COLO829 (cell line): ENCODE measurements around the gene RFWD3.

Experiments used
- DNase-seq: peaks from one replicate; pipeline ENCODE4 v3.0.0; 2012; ENCODE audit warnings: low spot score

The RFWD3 gene

DNA sequence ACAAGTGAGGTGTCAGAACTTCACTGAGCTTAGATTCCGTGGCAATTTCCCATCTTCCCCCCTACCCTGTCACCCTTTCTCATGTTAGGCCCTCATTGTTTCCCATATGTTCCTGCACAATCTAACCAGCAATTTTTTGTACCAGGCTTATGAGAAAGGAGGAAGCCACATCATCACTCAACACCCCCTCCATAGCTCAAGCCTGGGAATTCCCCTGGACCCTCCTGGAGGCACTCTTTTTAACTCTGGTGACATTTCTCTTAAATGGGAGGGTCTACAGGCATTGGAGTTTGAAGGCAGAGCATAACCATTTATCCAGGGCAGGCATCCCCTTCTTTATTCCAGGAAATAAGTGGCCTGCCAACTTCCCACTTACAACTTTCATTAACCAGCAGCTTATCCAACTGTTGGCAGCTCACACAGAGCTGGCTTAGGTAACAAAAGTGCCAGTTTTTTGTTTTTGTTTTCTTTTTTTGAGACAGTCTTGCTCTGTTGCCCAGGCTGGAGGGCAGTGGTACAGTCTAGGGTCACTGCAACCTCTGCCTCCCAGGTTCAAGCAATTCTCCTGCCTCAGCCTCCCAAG, 49.4 kb downstream of the RFWD3 start:
- DNase-seq, result no peak

DNA sequence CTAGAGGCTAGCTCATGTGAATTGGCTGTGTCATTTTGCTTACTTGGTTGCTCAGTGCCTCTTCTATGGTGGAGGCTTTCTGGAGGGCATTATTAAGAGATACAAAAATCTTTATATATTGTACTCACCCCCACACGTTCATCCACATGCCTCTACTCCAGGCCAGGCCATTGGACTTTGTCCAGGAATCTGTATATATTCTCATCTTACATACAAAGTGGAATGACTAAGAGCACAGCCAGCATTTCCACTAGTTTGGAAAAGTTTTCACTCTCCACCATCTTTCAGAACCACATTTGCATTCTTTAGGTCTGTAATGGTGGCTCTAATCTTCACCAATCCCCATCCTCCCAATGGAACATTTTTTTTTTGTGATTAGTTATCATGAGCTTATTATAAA, 55.0 kb downstream of the RFWD3 start:
- no peak for DNase-seq

DNA sequence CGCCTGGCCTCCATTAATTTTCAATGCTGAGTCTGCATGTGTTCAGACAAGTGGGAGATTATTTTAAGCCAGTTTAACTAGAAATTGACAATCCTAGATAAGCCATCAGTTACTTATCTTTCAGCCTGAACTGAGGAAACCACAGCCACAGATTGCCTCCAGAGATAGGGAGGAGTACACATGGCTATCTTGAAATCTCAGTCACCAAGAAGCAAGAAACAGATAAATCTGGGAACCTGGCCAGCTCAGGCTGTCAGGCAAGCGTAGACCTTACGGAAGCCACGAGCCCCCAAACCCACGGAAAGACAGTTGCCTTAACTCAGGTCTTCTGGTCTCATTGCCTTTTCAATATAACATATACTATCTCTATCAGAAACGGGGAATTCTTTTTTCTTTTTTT, 57.7 kb downstream of the RFWD3 start:
- no peak for DNase-seq

DNA sequence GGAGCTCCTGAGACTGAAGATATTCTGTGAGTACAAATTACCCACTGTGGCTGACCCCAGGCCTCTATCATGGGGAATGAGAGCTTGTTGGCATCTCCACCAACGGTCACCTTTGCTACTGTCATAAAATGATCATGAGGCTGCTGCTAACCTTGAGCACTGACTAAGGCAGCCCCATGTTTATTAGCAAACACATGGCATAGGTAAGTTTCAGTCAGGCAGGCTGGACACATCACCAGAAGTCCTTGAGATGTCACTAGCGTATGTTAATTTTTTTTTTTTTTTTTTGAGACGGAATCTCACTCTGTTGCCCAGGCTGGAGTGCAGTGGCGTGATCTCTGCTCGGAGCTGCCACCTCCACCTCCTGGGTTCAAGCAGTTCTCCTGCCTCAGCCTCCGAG, 58.3 kb downstream of the RFWD3 start:
- no peak for DNase-seq

DNA sequence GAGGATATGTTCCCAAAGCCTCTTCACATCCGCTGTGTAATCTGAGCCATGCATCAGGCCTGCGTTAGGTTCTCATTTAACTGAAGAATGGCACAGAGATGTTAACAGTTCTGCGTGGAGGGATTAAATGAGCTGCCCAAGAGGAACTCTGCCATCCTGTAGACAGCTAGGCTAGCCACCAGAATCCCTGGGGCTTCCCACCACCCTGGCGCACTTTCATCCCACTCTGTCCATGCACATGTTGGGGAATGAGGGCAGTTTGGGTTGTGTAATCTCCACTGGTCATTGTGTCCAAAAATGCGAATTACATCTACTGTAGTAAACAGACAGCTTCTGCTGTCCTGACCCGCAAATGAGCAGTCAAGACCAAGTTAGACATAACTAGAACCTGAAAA, 58.7 kb downstream of the RFWD3 start:
- DNase-seq, result no peak

DNA sequence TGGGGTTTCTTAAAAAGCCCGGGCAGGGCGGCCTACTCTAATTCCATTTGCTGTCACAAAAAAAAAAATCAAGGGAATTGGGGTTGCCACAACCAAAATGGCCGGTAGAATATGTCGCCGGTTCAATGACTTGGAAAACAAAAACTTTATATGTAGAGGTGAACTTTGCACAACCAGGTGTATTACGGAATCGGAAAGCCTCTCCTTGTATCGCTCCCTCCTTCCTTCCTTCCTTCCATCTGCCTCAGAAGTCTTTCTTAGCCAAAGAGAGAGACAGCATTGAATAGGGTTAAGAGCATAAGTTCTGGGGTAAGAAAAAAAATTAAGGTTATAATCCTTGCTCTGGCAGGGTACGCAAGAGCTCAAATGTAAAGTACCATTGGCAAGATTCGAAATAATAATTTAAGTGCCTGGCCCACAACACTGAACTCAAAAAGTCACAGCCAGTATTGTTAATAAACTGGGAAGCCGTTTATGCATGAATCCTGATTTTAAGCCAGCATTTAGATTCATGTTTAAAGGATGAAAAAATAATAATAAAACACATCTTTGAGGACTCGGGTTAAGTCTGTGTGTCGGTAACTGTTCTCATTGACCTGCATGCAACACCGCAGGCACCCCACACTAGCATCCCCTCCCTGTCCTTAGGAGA, 59.2 kb downstream of the RFWD3 start:
- DNase-seq, result no peak

DNA sequence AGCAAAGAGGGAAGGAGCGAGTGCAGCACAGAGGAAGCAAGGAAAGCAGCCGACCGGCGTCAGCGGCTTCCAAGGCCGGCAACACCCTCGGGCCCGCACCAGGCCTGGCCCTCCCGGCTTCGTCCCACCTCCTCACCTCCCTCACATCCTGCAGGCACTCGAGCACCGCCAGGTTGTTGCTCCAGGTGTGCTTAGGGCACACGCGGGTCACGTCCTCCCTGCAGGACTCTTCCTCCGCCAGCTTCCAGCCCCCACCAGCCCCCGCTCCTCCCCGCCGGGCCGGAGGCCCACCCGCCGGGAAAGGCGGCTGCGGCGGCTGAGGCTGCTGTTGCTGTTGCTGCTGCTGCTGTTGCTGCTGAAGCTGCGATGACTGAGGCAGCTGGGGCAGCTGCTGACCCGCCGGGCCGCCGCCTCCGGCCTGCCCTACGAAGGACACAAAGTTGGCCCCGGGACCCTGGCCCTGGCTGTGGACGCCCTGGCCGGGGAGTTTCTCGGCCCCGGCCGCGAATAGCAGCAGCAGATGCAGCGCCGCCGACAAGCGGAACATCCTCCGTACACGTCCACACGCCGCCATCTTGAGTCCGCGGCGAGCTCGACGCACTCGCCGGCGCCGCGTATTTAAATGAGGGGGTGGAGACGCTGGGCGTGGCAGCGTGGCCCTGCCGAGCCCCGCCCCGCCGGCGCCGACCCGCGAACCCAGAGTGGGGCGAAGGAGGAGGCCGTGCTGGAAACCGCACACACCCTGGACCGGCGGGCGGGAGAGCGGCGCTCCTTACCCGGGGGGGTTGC, 60.0 kb downstream of the RFWD3 start, which contains the start of gene GLG1:
GLG1 (minus strand) TSS at position 594 of the 789 bp plus-strand sequence; CDS start at position 574, 20 bp downstream.
- DNase-seq, result peak; percentile 51

DNA sequence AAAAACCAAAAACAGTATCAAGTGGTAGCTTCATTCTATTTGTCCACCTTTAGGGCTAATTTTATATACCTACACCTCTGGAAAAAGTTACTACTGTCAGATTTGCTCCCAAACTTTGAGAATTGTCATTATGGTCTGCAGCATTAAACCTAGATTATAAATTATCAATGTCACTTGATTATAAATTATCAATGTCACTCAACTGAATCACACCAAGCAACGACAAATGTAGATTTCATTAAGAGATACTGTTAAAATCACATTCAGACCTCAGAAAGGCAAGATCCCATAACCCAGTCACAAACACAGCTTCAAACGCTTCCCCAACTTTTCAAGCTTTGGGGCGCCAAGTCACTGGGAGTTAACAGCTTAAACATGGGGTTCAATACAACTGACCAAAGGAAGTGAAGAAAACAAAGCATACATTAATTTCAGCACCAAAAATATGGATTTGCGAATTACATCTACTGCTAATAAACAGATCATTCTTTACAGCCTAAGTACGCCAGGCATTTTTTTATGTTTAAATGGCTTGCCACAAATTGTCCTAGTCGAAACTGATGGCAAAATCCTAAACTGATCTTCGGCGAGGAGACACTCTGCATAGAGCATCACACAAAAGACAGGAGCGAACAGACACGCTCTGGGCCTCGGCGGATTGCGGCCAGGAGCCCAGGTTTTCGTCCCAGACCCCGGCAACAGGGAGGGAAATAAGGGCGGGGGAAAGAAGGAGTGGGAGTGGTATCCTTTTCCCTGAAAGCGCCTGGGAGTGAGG, 60.7 kb downstream of the RFWD3 start:
- peak; percentile 7 for DNase-seq

DNA sequence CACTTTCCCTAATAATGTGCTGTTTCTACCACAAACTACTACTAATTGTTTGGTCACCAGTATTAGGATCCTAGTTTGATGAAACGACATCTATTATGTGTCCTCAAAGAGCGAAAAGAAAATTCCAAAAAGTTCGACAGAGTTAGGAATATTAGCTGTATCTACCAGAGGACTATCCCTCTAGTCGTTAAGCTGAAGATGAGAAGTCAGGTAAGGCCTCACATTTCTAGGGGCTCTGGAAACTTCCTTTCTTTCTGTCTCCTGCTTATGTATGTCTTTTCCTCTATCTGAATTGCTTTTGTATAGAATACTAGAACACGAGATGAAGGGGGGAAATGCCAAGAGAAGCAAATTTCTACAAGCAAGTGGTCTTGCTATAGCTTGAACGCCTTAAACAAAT, 61.3 kb downstream of the RFWD3 start:
- no peak for DNase-seq

DNA sequence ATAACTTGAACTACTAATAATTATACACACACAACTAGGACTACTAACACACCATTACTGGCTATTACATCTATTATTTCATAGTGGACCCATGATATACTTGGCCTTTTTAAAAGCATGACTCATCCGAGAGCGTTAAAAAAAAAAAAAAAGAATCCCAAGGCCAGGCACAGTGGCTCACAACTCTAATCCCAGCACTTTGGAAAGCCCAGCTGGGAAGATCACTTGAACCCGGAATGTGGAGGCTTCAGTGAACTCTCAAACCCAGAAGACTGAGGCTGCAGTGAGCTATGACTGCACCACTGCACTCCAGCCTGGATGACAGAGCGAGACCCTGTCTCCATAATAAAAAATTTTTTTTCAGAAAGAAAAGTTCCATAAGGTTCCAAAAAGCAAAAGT, 62.8 kb downstream of the RFWD3 start:
- DNase-seq, result no peak

DNA sequence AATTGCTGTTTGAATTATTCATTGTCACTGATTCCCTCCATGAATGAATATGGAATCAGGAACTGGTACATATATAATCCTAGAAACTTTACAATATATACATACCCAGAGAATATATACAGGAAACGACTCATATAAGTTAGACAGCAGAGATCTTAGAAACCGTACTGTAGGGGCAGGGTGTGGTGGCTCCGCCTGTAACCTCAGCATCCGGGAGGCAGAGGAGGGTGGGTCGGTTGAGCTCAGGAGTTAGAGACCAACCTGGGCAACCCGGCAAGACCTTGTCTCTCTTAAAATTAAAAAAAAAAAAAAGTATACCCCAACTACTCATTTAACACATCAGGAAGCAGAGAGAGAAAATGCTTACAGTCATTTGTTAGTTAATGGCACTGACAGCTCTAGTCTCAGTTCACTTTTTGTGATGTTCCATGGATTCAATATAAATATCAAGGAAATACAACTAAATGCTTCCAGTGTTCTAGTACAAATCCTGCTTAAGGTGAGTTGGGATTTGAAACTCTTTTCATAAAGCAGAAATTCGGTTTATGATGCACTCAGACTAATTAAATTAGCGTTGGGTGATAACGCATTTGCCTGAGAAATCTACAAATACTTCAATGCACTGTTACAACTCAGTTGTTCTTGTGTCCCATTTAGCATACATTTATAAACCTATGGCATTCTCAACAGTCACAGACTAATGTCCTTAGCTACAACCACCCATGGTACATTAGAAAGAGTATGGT, 65.4 kb downstream of the RFWD3 start:
- no peak for DNase-seq

DNA sequence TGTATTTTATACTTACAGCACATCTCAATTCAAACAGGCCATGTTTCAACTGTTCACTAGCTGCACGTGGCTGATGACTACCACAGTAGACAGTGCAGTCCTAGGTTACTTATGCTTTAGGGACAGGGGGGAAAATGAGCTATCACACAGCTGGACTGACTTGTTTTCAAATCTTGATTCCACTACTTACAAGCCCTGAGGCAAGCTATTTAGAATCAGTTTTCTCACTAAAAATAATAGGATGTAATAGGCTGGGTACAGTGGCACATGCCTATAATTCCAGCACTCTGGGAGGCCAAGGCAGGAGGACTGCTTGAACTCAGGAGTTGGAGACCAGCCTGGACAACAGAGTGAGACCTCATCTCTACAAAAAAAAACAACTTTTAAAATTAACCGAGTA, 70.1 kb downstream of the RFWD3 start:
- no peak for DNase-seq

DNA sequence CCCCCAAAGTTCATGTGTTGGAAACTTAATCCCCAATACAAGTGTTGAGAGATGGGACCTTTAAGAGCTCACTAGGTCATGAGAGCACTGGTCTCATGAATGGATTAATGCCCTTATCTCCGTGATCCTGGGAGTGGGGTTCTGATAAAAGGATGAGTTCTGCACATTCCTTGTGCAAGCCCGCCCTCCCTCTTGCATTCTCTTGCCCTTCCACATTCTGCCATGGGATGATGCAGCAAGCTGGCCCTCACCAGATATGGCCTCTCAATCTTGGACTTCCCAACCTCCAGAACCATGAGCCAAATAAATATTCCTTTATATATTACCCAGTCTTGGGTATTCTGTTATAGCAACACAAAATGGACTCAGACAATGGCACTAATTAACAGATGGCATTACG, 73.8 kb downstream of the RFWD3 start:
- DNase-seq, result no peak

DNA sequence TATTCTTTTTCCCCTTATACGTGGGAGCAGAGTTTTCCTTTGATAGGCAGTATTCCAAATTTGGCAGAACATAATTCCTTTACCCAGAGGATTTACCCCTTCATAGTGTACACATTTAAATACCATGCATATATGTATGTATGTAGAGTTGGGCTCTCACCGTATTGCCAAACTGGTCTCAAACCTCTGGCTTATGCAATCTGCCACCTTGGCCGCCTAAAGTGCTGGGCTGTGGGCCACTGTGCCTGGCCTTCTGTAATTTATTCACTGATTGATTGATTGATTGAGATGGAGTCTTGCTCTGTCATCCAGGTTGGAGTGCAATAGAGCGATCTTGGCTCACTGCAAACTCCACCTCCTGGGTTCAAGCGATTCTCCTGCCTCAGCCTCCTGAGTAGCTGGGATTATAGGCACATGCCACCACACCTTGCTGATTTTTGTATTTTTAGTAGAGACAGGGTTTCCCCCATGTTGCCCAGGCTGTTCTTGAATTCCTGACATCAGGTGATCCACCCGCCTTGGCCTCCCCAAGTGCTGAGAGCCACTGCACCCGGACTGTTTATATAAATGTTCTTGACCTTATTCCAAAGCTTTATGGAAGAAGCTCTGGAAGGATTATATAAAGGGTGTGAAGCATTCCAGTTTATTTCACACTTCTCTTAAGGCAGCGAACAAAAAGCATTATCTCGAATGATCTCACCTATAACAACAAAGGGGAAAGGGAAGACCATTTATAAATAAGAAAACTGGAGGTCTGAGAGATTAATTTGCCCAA, 74.6 kb downstream of the RFWD3 start:
- DNase-seq, result no peak

DNA sequence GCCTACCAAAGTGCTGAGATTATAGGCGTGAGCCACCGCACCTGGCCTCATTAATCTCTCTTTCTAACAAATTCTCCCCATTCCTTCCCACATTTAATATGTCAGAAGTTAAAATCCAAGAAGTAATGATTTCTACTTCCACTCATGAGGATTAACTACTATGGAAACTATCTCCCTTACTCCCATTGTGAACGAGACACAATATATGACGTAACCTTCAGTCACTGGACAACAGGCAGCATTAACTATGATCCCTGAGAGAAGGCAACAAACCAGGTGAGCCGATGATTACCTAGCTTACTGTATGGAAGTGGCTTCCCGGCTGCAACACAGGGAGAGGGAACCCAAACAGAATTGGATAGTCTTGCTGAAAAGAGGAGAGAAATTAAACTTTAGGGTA, 79.7 kb downstream of the RFWD3 start:
- no peak for DNase-seq

DNA sequence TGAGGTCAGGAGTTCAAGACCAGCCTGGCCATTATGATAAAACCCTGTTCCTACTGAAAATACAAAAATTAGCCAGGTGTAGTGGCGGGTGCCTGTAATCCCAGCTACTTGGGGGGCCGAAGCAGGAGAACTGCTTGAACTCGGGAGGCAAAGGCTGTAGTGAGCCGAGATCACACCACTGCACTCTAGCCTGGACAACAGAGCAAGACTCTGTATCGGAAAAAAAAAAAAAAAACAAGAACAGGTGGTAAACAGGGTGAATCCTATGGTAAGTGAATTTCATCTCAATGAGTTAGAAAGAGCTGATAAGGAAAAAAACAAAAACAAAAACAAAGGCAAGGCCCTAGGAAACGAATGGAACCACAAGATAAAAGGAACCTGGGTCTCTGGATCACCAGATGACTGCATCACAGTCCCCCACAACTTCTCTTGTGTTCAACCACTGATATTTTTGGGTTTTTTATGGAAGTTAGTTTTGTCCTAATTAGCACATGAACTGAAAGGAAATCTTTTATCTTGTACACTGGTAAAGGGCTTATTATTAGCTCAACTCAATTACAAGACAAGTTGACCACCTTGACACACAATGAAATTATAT, 80.7 kb downstream of the RFWD3 start:
- no peak for DNase-seq

DNA sequence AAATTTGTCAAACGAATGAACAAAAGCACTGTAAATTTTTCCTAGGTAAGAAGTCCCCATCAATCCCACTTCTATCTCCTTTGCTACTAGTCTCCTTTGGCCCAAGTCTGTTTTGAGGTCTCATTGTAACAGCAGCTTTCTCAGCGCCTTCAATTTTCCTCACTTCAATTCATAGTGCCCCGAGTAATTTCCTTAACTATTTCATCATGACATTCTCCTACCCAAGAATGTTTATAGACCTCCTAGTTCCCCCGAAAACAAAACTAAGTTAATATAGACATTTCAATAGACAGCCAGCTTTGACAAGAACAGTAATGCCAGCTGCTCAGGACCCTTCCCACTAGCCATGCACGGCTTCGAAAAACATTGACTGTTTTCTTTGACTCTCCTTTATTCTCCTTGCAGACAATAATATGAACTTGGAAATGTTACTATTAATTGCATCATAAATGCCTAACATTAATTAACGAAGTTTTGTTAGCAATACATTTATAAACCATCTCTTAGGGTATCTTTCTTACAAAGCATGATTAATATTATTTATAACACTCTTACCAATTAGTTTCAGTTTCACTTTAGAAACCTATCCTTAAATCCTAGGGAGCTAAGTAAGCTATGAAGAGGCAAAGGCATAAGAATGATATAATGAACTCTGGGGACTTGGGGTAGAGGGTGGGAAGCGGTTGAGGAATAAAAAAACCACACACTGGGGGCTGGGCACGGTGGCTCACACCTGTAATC, 82.6 kb downstream of the RFWD3 start:
- DNase-seq, result no peak

DNA sequence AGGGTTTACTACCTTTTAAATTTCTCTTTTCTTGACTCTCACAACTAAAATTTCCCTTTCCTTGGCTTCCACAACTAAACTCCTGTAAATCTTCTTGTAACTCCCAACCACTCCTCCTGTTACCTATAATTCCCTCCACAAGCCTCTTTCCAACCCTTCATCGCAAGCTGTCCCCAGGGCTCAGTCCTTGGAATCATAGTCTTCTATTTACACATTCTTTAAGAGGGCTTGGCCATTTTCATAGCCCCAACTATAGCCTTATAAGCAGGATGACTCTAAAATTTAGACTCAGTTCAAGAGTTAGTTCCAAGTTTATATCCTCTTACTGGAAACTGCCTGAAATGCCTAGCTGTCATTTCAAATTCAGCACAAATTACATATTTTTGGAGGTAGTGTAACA, 83.7 kb downstream of the RFWD3 start:
- no peak for DNase-seq

DNA sequence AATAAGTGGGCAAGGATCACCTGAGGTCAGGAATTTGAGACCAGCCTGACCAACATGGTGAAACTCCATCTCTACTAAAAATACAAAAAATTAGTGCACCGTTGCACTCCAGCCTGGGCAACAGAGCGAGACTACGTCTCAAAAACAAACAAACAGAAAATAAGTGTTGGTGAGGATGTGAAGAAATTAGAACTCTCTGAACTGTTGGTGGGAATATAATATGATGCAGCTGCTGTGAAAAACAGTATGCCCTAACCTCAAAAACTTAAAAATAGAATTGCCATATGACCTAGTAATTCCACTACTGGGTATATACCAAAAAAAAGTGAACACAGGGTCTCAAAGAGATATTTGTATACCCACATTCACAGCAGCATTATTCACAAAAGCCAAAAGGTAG, 85.8 kb downstream of the RFWD3 start:
- DNase-seq, result no peak

DNA sequence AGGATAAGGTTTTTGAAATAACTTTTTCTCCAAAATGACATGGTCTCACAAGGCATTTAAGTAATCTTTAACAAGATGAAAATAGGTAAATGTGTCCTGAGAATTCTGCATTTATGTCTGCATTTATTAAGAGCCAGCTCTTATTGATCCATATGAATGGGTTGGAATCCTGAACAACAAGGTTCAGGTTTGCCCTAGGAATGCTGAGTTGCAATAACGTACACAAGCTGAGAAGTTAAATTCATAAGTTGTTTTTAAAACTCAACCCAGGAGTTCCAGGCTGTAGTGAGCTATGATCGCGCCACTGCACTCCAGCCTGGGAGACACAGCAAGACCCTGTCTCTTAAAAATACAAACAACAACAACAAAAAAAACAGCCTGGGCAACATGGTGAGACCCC, 87.8 kb downstream of the RFWD3 start:
- DNase-seq, result no peak
